HepG2 (cell line): ENCODE measurements around the gene GREM2. TPM values are rescaled to one million over a fixed set of nuclear protein-coding genes. Genes with fewer than 3 reads are reported as not detected.

Source experiments
- ATAC-seq: fragments of 200-7000 bp; cut with Tn5 transposase; 3 replicates; pipeline ENCODE4 v1.9.1; 2020; ENCODE audit warnings: mild to moderate bottlenecking, moderate library complexity
- BruUV-seq: library from RNA; stranded (reverse); fragments of 400-500 nt; replicated peaks from 2 replicates; lab custom pipeline; 2021; lab: Mats Ljungman, UMichigan
- CTCF ChIA-PET: fragments of 300-600 bp; formaldehyde crosslinking; extraction: SDS; loops from one replicate; lab custom pipeline; 2021; ENCODE audit warnings: low total read pairs, inconsistent platforms, low intra/inter-chr PET ratio; lab: Yijun Ruan, JAX
- POLR2A ChIA-PET: fragments of 350-600 bp; sonication (Branson Sonifier 250); formaldehyde crosslinking; loops from one replicate; lab custom pipeline; 2020; ENCODE audit warnings: antibody characterized with exemption, inconsistent platforms; lab: Yijun Ruan, JAX
- DNase-seq: peaks from one replicate; pipeline ENCODE4 v3.0.0-alpha.2; 2015; ENCODE audit warnings: low spot score
- FAIRE-seq: peaks from 3 replicates; lab custom pipeline; 2011; peaks lifted over from hg19 to GRCh38; lab: Jason Lieb, UNC
- H2AFZ ChIP-seq: one replicate; pipeline ENCODE4 v1.6.1; 2011; ENCODE audit warnings: low read length, inconsistent platforms
- H3K27ac ChIP-seq: fragments of 300-600 bp; 3 replicates; pipeline ENCODE4 v1.8.0; 2011; ENCODE audit warnings: mixed run types, mild to moderate bottlenecking, mixed read lengths, low read length, inconsistent platforms; ENCODE audit not compliant: insufficient read depth; ENCODE audit errors: extremely low read length
- H3K27me3 ChIP-seq, 2 experiments: fragments of 200-600 bp in 1 of 2; 2 replicates in 1 of 2; 3 replicates in 1 of 2; pipeline versions ENCODE4 v1.6.0 to v1.8.0; 2011; ENCODE audit warnings: low read length in 2 of 2, mild to moderate bottlenecking in 2 of 2, moderate library complexity in 2 of 2, inconsistent platforms in 1 of 2; ENCODE audit not compliant: insufficient read depth in 2 of 2, control insufficient read depth in 1 of 2
- H3K36me3 ChIP-seq, 2 experiments: fragments of 200-600 bp in 1 of 2; replicated peaks in 1 of 2; 2 replicates in 1 of 2; 3 replicates in 1 of 2; pipeline versions ENCODE4 v1.5.1 to v1.8.0; 2011; ENCODE audit warnings: low read length in 2 of 2, inconsistent platforms in 1 of 2; ENCODE audit not compliant: insufficient read depth in 2 of 2, control insufficient read depth in 1 of 2
- H3K4me1 ChIP-seq: 2 replicates; pipeline ENCODE4 v1.5.1; 2012; ENCODE audit warnings: low read length, inconsistent platforms; ENCODE audit not compliant: insufficient read depth
- H3K4me2 ChIP-seq: 2 replicates; pipeline ENCODE4 v1.6.0; 2011; ENCODE audit warnings: low read depth, low read length, inconsistent platforms
- H3K4me3 ChIP-seq, 3 experiments: fragments of 200-600 bp in 1 of 3; sonication (generic), shearing (Covaris generic) in 1 of 3; replicated peaks in 1 of 3; 2 replicates each; pipeline ENCODE4 v1.5.1; 2011 to 2016; ENCODE audit warnings: low read length in 3 of 3, inconsistent platforms in 2 of 3, low read depth in 2 of 3, mild to moderate bottlenecking in 2 of 3, control low read depth in 1 of 3, mixed read lengths in 1 of 3; ENCODE audit not compliant: insufficient read depth in 1 of 3
- H3K79me2 ChIP-seq: one replicate; pipeline ENCODE4 v1.6.1; 2011; ENCODE audit warnings: low read length, inconsistent platforms; ENCODE audit not compliant: insufficient read depth
- H3K9ac ChIP-seq: 2 replicates; pipeline ENCODE4 v1.6.0; 2011; ENCODE audit warnings: mild to moderate bottlenecking, low read depth, low read length, inconsistent platforms; ENCODE audit not compliant: insufficient read depth
- H3K9me3 ChIP-seq: 2 replicates; pipeline ENCODE4 v1.5.1; 2012; ENCODE audit warnings: mild to moderate bottlenecking, low read length
- H4K20me1 ChIP-seq: 2 replicates; pipeline ENCODE4 v1.6.0; 2011; ENCODE audit warnings: inconsistent platforms, mild to moderate bottlenecking, low read length, moderate library complexity; ENCODE audit not compliant: insufficient read depth
- CBX5 ChIP-seq: sonication (generic); formaldehyde crosslinking; IDR thresholded peaks from 2 replicates; pipeline ENCODE4 v1.4.0; 2020; ENCODE audit warnings: missing genetic modification reagents, borderline replicate concordance
- DPF2 ChIP-seq: sonication (generic); formaldehyde crosslinking; IDR thresholded peaks from 2 replicates; pipeline ENCODE4 v1.4.0; 2020; ENCODE audit warnings: mild to moderate bottlenecking, low read depth, missing genetic modification reagents, borderline replicate concordance
- ELF1 ChIP-seq: sonication (generic); formaldehyde crosslinking; IDR thresholded peaks from 2 replicates; pipeline ENCODE4 v1.4.0; 2020; ENCODE audit warnings: missing genetic modification reagents
- FOSL1 ChIP-seq: sonication (generic); formaldehyde crosslinking; IDR thresholded peaks from 2 replicates; pipeline ENCODE4 v1.9.0; 2021; ENCODE audit warnings: missing genetic modification reagents, borderline replicate concordance
- MBNL3 ChIP-seq: fragments of 250-450 bp; sonication (Bioruptor Pico); conservative IDR thresholded peaks from 2 replicates; pipeline ENCODE4 v1.8.0; 2022; ENCODE audit warnings: mild to moderate bottlenecking, inconsistent platforms
- NR2F2 ChIP-seq: IDR thresholded peaks from 2 replicates; pipeline ENCODE4 v1.6.1; 2012; ENCODE audit warnings: low read depth, inconsistent platforms, borderline replicate concordance
- PITX1 ChIP-seq: sonication (generic); formaldehyde crosslinking; IDR thresholded peaks from 2 replicates; pipeline ENCODE4 v1.5.1; 2020; ENCODE audit warnings: mild to moderate bottlenecking, missing genetic modification reagents
- PREB ChIP-seq: sonication (generic); formaldehyde crosslinking; IDR thresholded peaks from 2 replicates; pipeline ENCODE4 v1.4.0; 2020; ENCODE audit warnings: missing genetic modification reagents
- SALL2 ChIP-seq: sonication (generic); formaldehyde crosslinking; IDR thresholded peaks from 2 replicates; pipeline ENCODE4 v1.8.1; 2023; ENCODE audit warnings: mild to moderate bottlenecking, missing genetic modification reagents, inconsistent platforms
- SAP130 ChIP-seq: IDR thresholded peaks from 2 replicates; pipeline ENCODE4 v1.6.1; 2016; ENCODE audit warnings: low read depth
- XBP1 ChIP-seq: sonication (generic); formaldehyde crosslinking; IDR thresholded peaks from 2 replicates; pipeline ENCODE4 v1.5.0; 2020; ENCODE audit warnings: missing genetic modification reagents
- ZNF12 ChIP-seq: sonication (generic); formaldehyde crosslinking; IDR thresholded peaks from 2 replicates; pipeline ENCODE4 v1.5.0; 2020; ENCODE audit warnings: missing genetic modification reagents
- ZNF512B ChIP-seq: sonication (generic); formaldehyde crosslinking; IDR thresholded peaks from 2 replicates; pipeline ENCODE4 v1.5.1; 2020; ENCODE audit warnings: missing genetic modification reagents, mild to moderate bottlenecking, borderline replicate concordance
- ZNF530 ChIP-seq: sonication (generic); formaldehyde crosslinking; IDR thresholded peaks from 2 replicates; pipeline ENCODE4 v1.5.0; 2020; ENCODE audit warnings: low read depth, mild to moderate bottlenecking, missing genetic modification reagents
- ZNF841 ChIP-seq: sonication (generic); formaldehyde crosslinking; IDR thresholded peaks from 2 replicates; pipeline ENCODE4 v1.8.1; 2023; ENCODE audit warnings: missing genetic modification reagents, borderline replicate concordance
- ZNF879 ChIP-seq: sonication (generic); formaldehyde crosslinking; IDR thresholded peaks from 2 replicates; pipeline ENCODE4 v1.8.1; 2023; ENCODE audit warnings: missing genetic modification reagents
- WGBS: methylation state at CpG from one replicate; pipeline ENCODE4 v1.1.6; 2017; ENCODE audit warnings: low lambda C conversion rate; 5-methylcytosine and 5-hydroxymethylcytosine counted together
- in situ Hi-C: cut with HindIII; loops from 2 replicates; pipeline ENCODE4 v1.10.0; 2017; ENCODE audit warnings: low pct_unique_long_range_greater_than_20kb; ENCODE audit not compliant: extremely low pct_ligation_motif_present
- intact Hi-C: fragments of 100-400 bp; cut with micrococcal nuclease; formaldehyde crosslinking; loops from one replicate; pipeline ENCODE4 v1.10.0; 2022; ENCODE audit not compliant: unreplicated experiment
- polyA plus RNA-seq, 8 experiments: library from polyadenylated mRNA; depleted of rRNA in 3 of 8; stranded (reverse) in 7 of 8; unstranded in 1 of 8; fragments of >200 nt; fragmentation: Illumina TruSeq in 4 of 8; extraction: Trizol in 4 of 8; gene quantifications; 2 replicates each; pipeline versions ENCODE4 v1.2.1 to v1.2.3, GENCODE V29; 2011 to 2016; ENCODE audit warnings: low read depth in 4 of 8, missing spikeins in 1 of 8, mixed read lengths in 1 of 8; ENCODE audit not compliant: insufficient read depth in 1 of 8
- total RNA-seq, 5 experiments: library from RNA; depleted of rRNA; stranded (reverse); fragments of >200 nt; fragmentation: Illumina TruSeq; extraction: Trizol; gene quantifications; 2 replicates each; pipeline ENCODE4 v1.2.3, GENCODE V29; 2016; ENCODE audit warnings: low read depth in 1 of 5
- TF ChIP-seq, protein P1 (sequence below): sonication (generic); formaldehyde crosslinking; IDR thresholded peaks from 2 replicates; pipeline ENCODE4 v1.4.0; 2020; ENCODE audit warnings: missing genetic modification reagents, borderline replicate concordance

Gene GREM2
- total and polyA plus RNA-seq, 2 of the 13 experiments (the other 11 are each of a cell fraction or from before 2014, with no cell fraction given) = 0.07 TPM; not detected in 1

DNA sequence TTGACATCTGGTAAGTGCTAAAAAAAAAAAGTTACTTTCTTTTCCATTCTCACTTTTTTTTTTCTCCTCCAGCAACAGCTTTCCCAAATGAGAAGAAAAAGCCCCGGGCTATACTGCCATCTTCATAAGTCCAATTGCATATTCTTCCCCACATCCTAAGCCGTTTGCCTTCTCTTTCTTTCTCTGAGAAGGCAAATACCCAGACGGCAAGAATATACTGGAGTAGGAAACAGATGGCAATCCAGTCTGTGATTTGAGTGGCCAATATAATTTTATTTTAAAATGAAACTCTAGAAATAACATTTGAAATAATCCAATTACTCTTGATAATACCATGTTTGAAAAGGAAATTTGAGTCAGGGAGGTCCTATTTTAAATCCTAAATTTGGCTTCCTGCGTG lies 44.6 kb upstream of the GREM2 start (continued):
- no peak for TF ChIP-seq ZNF512B (CRISPR knock-in tag)
- TF ChIP-seq XBP1 = no peak
- TF ChIP-seq SALL2 (CRISPR knock-in tag) = no peak

- intact Hi-C loops = no loop called here
- FAIRE-seq (no peak), DNase-seq (no peak), ATAC-seq (no peak)
- no peak overlapping the region for H2AFZ ChIP-seq
- WGBS = 89% methylated on average over 3 of the region's 3 CpGs
- no peak overlapping the region for H3K27ac ChIP-seq
- ChIA-PET CTCF (no interaction called here), POLR2A (no interaction called here)
- H4K20me1 ChIP-seq = no peaks in the 10 kb centered on the region
- H3K9me3 ChIP-seq = no peaks in the 10 kb centered on the region
- H3K4me1 ChIP-seq = no peaks in the 10 kb centered on the region
- no peak overlapping the region for H3K9ac ChIP-seq
- no peak overlapping the region for H3K4me2 ChIP-seq
- BruUV-seq = no TSS peak
- H3K36me3 ChIP-seq = no peaks in the 10 kb centered on the region
- H3K27me3 ChIP-seq = no peaks in the 10 kb centered on the region
- no peak overlapping the region for H3K4me3 ChIP-seq
- in situ Hi-C loops = no loop called here
- no peaks in the 10 kb centered on the region for H3K79me2 ChIP-seq
- TF ChIP-seq PREB (CRISPR knock-in tag) (no peak), SAP130 (CRISPR knock-in tag) (no peak), ZNF879 (CRISPR knock-in tag) (no peak), ZNF12 (CRISPR knock-in tag) (no peak), ELF1 (CRISPR knock-in tag) (no peak), ZNF841 (CRISPR knock-in tag) (no peak), CBX5 (CRISPR knock-in tag) (no peak), NR2F2 (no peak), FOSL1 (CRISPR knock-in tag) (no peak), PITX1 (CRISPR knock-in tag) (no peak), MBNL3 (no peak), ZNF530 (CRISPR knock-in tag) (no peak), DPF2 (CRISPR knock-in tag) (no peak)
- TF ChIP-seq, protein P1, sequence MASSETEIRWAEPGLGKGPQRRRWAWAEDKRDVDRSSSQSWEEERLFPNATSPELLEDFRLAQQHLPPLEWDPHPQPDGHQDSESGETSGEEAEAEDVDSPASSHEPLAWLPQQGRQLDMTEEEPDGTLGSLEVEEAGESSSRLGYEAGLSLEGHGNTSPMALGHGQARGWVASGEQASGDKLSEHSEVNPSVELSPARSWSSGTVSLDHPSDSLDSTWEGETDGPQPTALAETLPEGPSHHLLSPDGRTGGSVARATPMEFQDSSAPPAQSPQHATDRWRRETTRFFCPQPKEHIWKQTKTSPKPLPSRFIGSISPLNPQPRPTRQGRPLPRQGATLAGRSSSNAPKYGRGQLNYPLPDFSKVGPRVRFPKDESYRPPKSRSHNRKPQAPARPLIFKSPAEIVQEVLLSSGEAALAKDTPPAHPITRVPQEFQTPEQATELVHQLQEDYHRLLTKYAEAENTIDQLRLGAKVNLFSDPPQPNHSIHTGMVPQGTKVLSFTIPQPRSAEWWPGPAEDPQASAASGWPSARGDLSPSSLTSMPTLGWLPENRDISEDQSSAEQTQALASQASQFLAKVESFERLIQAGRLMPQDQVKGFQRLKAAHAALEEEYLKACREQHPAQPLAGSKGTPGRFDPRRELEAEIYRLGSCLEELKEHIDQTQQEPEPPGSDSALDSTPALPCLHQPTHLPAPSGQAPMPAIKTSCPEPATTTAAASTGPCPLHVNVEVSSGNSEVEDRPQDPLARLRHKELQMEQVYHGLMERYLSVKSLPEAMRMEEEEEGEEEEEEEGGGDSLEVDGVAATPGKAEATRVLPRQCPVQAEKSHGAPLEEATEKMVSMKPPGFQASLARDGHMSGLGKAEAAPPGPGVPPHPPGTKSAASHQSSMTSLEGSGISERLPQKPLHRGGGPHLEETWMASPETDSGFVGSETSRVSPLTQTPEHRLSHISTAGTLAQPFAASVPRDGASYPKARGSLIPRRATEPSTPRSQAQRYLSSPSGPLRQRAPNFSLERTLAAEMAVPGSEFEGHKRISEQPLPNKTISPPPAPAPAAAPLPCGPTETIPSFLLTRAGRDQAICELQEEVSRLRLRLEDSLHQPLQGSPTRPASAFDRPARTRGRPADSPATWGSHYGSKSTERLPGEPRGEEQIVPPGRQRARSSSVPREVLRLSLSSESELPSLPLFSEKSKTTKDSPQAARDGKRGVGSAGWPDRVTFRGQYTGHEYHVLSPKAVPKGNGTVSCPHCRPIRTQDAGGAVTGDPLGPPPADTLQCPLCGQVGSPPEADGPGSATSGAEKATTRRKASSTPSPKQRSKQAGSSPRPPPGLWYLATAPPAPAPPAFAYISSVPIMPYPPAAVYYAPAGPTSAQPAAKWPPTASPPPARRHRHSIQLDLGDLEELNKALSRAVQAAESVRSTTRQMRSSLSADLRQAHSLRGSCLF (CRISPR knock-in tag) = no peak
Observed at GRCh38 chr1:240652961-240653409, 41.0 kb upstream of the GREM2 start.
